HepG2 (cell line): ENCODE data around the gene SLC2A11. TPM values are rescaled to one million over a fixed set of nuclear protein-coding genes. Genes with fewer than 3 reads are reported as not detected.

Source experiments
- ATAC-seq: fragments of 200-7000 bp; cut with Tn5 transposase; 3 replicates; pipeline ENCODE4 v1.9.1; 2020; ENCODE audit warnings: mild to moderate bottlenecking, moderate library complexity
- BruUV-seq: library from RNA; stranded (reverse); fragments of 400-500 nt; replicated peaks from 2 replicates; lab custom pipeline; 2021; lab: Mats Ljungman, UMichigan
- CTCF ChIA-PET: fragments of 300-600 bp; formaldehyde crosslinking; extraction: SDS; loops from one replicate; lab custom pipeline; 2021; ENCODE audit warnings: low total read pairs, inconsistent platforms, low intra/inter-chr PET ratio; lab: Yijun Ruan, JAX
- POLR2A ChIA-PET: fragments of 350-600 bp; sonication (Branson Sonifier 250); formaldehyde crosslinking; loops from one replicate; lab custom pipeline; 2020; ENCODE audit warnings: antibody characterized with exemption, inconsistent platforms; lab: Yijun Ruan, JAX
- DNase-seq: peaks from one replicate; pipeline ENCODE4 v3.0.0-alpha.2; 2015; ENCODE audit warnings: low spot score
- FAIRE-seq: peaks from 3 replicates; lab custom pipeline; 2011; peaks lifted over from hg19 to GRCh38; lab: Jason Lieb, UNC
- H2AFZ ChIP-seq: one replicate; pipeline ENCODE4 v1.6.1; 2011; ENCODE audit warnings: low read length, inconsistent platforms
- H3K27ac ChIP-seq: fragments of 300-600 bp; 3 replicates; pipeline ENCODE4 v1.8.0; 2011; ENCODE audit warnings: mixed run types, mild to moderate bottlenecking, mixed read lengths, low read length, inconsistent platforms; ENCODE audit not compliant: insufficient read depth; ENCODE audit errors: extremely low read length
- H3K27me3 ChIP-seq, 2 experiments: fragments of 200-600 bp in 1 of 2; 2 replicates in 1 of 2; 3 replicates in 1 of 2; pipeline versions ENCODE4 v1.6.0 to v1.8.0; 2011; ENCODE audit warnings: low read length in 2 of 2, mild to moderate bottlenecking in 2 of 2, moderate library complexity in 2 of 2, inconsistent platforms in 1 of 2; ENCODE audit not compliant: insufficient read depth in 2 of 2, control insufficient read depth in 1 of 2
- H3K36me3 ChIP-seq, 2 experiments: fragments of 200-600 bp in 1 of 2; replicated peaks in 1 of 2; 2 replicates in 1 of 2; 3 replicates in 1 of 2; pipeline versions ENCODE4 v1.5.1 to v1.8.0; 2011; ENCODE audit warnings: low read length in 2 of 2, inconsistent platforms in 1 of 2; ENCODE audit not compliant: insufficient read depth in 2 of 2, control insufficient read depth in 1 of 2
- H3K4me1 ChIP-seq: 2 replicates; pipeline ENCODE4 v1.5.1; 2012; ENCODE audit warnings: low read length, inconsistent platforms; ENCODE audit not compliant: insufficient read depth
- H3K4me2 ChIP-seq: 2 replicates; pipeline ENCODE4 v1.6.0; 2011; ENCODE audit warnings: low read depth, low read length, inconsistent platforms
- H3K4me3 ChIP-seq, 3 experiments: fragments of 200-600 bp in 1 of 3; sonication (generic), shearing (Covaris generic) in 1 of 3; replicated peaks in 1 of 3; 2 replicates each; pipeline ENCODE4 v1.5.1; 2011 to 2016; ENCODE audit warnings: low read length in 3 of 3, inconsistent platforms in 2 of 3, low read depth in 2 of 3, mild to moderate bottlenecking in 2 of 3, control low read depth in 1 of 3, mixed read lengths in 1 of 3; ENCODE audit not compliant: insufficient read depth in 1 of 3
- H3K79me2 ChIP-seq: one replicate; pipeline ENCODE4 v1.6.1; 2011; ENCODE audit warnings: low read length, inconsistent platforms; ENCODE audit not compliant: insufficient read depth
- H3K9ac ChIP-seq: 2 replicates; pipeline ENCODE4 v1.6.0; 2011; ENCODE audit warnings: mild to moderate bottlenecking, low read depth, low read length, inconsistent platforms; ENCODE audit not compliant: insufficient read depth
- H3K9me3 ChIP-seq: 2 replicates; pipeline ENCODE4 v1.5.1; 2012; ENCODE audit warnings: mild to moderate bottlenecking, low read length
- H4K20me1 ChIP-seq: 2 replicates; pipeline ENCODE4 v1.6.0; 2011; ENCODE audit warnings: inconsistent platforms, mild to moderate bottlenecking, low read length, moderate library complexity; ENCODE audit not compliant: insufficient read depth
- ISX ChIP-seq: sonication (generic); formaldehyde crosslinking; conservative IDR thresholded peaks from 2 replicates; pipeline ENCODE4 v1.5.0; 2020; ENCODE audit warnings: missing genetic modification reagents
- KLF16 ChIP-seq, 2 experiments: sonication (generic) in 1 of 2; formaldehyde crosslinking in 1 of 2; IDR thresholded peaks; 2 replicates each; pipeline versions ENCODE4 v1.6.1 to v1.8.0; 2016 to 2023; ENCODE audit warnings: missing genetic modification reagents in 2 of 2, missing compliant biosample characterization in 1 of 2
- MTERF4 ChIP-seq: sonication (generic); formaldehyde crosslinking; IDR thresholded peaks from 2 replicates; pipeline ENCODE4 v1.8.0; 2023; ENCODE audit warnings: mild to moderate bottlenecking, missing genetic modification reagents
- PLRG1 ChIP-seq: fragments of 450-650 bp; conservative IDR thresholded peaks from 2 replicates; pipeline ENCODE4 v1.6.1; 2016
- RFXANK ChIP-seq: IDR thresholded peaks from 2 replicates; pipeline ENCODE4 v1.6.1; 2016
- RORA ChIP-seq: sonication (generic); formaldehyde crosslinking; IDR thresholded peaks from 2 replicates; pipeline ENCODE4 v1.5.0; 2020; ENCODE audit warnings: mild to moderate bottlenecking, missing genetic modification reagents, moderate library complexity
- TCF7 ChIP-seq: sonication (generic); IDR thresholded peaks from 2 replicates; pipeline ENCODE4 v1.6.1; 2016; ENCODE audit warnings: antibody characterized with exemption, low read depth
- ZFY ChIP-seq: sonication (generic); formaldehyde crosslinking; IDR thresholded peaks from 2 replicates; pipeline ENCODE4 v1.4.0; 2020; ENCODE audit warnings: missing genetic modification reagents
- ZNF20 ChIP-seq: sonication (generic); formaldehyde crosslinking; IDR thresholded peaks from 2 replicates; pipeline ENCODE4 v1.4.0; 2020; ENCODE audit warnings: mild to moderate bottlenecking, moderate library complexity, missing genetic modification reagents
- ZNF230 ChIP-seq: sonication (generic); formaldehyde crosslinking; IDR thresholded peaks from 2 replicates; pipeline ENCODE4 v1.4.0; 2020; ENCODE audit warnings: mild to moderate bottlenecking, missing genetic modification reagents
- ZNF629 ChIP-seq: sonication (generic); formaldehyde crosslinking; conservative IDR thresholded peaks from 2 replicates; pipeline ENCODE4 v1.5.0; 2020; ENCODE audit warnings: missing genetic modification reagents
- ZSCAN21 ChIP-seq: sonication (generic); formaldehyde crosslinking; IDR thresholded peaks from 2 replicates; pipeline ENCODE4 v1.8.0; 2022; ENCODE audit warnings: mild to moderate bottlenecking, missing genetic modification reagents, moderate library complexity, borderline replicate concordance
- ZXDC ChIP-seq: sonication (generic); formaldehyde crosslinking; IDR thresholded peaks from 2 replicates; pipeline ENCODE4 v1.5.0; 2020; ENCODE audit warnings: mild to moderate bottlenecking, missing genetic modification reagents
- WGBS: methylation state at CpG from one replicate; pipeline ENCODE4 v1.1.6; 2017; ENCODE audit warnings: low lambda C conversion rate; 5-methylcytosine and 5-hydroxymethylcytosine counted together
- in situ Hi-C: cut with HindIII; loops from 2 replicates; pipeline ENCODE4 v1.10.0; 2017; ENCODE audit warnings: low pct_unique_long_range_greater_than_20kb; ENCODE audit not compliant: extremely low pct_ligation_motif_present
- intact Hi-C: fragments of 100-400 bp; cut with micrococcal nuclease; formaldehyde crosslinking; loops from one replicate; pipeline ENCODE4 v1.10.0; 2022; ENCODE audit not compliant: unreplicated experiment
- polyA plus RNA-seq, 8 experiments: library from polyadenylated mRNA; depleted of rRNA in 3 of 8; stranded (reverse) in 7 of 8; unstranded in 1 of 8; fragments of >200 nt; fragmentation: Illumina TruSeq in 4 of 8; extraction: Trizol in 4 of 8; gene quantifications; 2 replicates each; pipeline versions ENCODE4 v1.2.1 to v1.2.3, GENCODE V29; 2011 to 2016; ENCODE audit warnings: low read depth in 4 of 8, missing spikeins in 1 of 8, mixed read lengths in 1 of 8; ENCODE audit not compliant: insufficient read depth in 1 of 8
- total RNA-seq, 5 experiments: library from RNA; depleted of rRNA; stranded (reverse); fragments of >200 nt; fragmentation: Illumina TruSeq; extraction: Trizol; gene quantifications; 2 replicates each; pipeline ENCODE4 v1.2.3, GENCODE V29; 2016; ENCODE audit warnings: low read depth in 1 of 5
- TF ChIP-seq, protein P1 (sequence below): fragments of 450-650 bp; IDR thresholded peaks from 2 replicates; pipeline ENCODE4 v1.6.1; 2017

The SLC2A11 gene
- total and polyA plus RNA-seq, 2 of the 13 experiments (the other 11 are each of a cell fraction or from before 2014, with no cell fraction given), result 15.2 to 15.4 TPM

DNA sequence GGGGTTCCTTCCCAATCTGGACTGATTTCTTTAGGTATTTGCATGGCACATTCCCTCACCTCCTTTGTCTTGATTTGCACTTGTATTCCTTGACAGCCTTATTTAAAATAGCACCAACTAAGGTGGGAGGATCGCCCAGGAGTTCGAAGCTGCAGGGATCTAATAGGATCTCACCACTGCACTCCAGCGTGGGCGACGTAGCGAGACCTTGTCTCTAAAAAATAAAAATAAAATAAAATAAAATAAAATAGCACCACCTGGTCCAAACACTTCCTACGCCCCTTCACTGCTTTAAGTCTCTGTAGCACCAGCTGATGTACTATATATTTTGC lies 775 bp downstream of the SLC2A11 start:
- Histone ChIP-seq H3K27me3 (no peaks in the 10 kb centered on the region; a peak in 1 of 5 replicates), H3K9ac (peak overlapping the region; percentile 74), H3K4me3 (peak overlapping the region; percentile 65 to 89 (median 75)), H3K9me3 (no peaks in the 10 kb centered on the region), H3K27ac (peak overlapping the region; percentile 81), H4K20me1 (no peaks in the 10 kb centered on the region), H3K36me3 (no peaks in the 10 kb centered on the region), H3K4me1 (peaks cover 25% of the 10 kb centered on the region), H3K79me2 (peaks cover 7% of the 10 kb centered on the region), H3K4me2 (peak overlapping the region; percentile 100), H2AFZ (no peak overlapping the region)
- WGBS, result 89% methylated on average over 7 of the region's 7 CpGs
- FAIRE-seq (no peak), DNase-seq (no peak), ATAC-seq (no peak)
- in situ Hi-C loops, result no loop called here
- TF ChIP-seq RFXANK (CRISPR knock-in tag) (no peak), KLF16 (CRISPR knock-in tag; IDR thresholded peaks at IDR 0.05) (no peak), MTERF4 (CRISPR knock-in tag) (no peak), TCF7 (no peak), ZFY (CRISPR knock-in tag) (no peak)
- intact Hi-C loops, result loop anchor here (5.0 kb wide), 1 partner anchor 71 kb away; the partner anchor contains the start of gene SMARCB1
- ChIA-PET CTCF (no interaction called here), POLR2A (interaction anchor here (1.6 to 3.2 kb wide), 3 partner anchors 13 to 91 kb away, joined by 12 to 57 read pairs (median 56); partner anchors contain the start of genes CHCHD10 and MIF)
- no TSS peak for BruUV-seq

GRCh38 chr22:23859201-23859600 lies 1.5 kb downstream of the SLC2A11 start:
- 99% methylated on average over 4 of the region's 4 CpGs for WGBS
- no peaks in the 10 kb centered on the region; a peak in 1 of 5 replicates for H3K27me3 ChIP-seq
- H3K4me3 ChIP-seq, result no peak overlapping the region
- no TSS peak for BruUV-seq
- H4K20me1 ChIP-seq, result no peaks in the 10 kb centered on the region
- in situ Hi-C loops, result no loop called here
- H3K36me3 ChIP-seq, result peaks cover 0 to 2% of the 10 kb centered on the region in 2 experiments; a peak in 1 of 5 replicates
- intact Hi-C loops, result loop anchor here (5.0 kb wide), 1 partner anchor 72 kb away; the partner anchor contains the start of gene SMARCB1
- no peak overlapping the region for H2AFZ ChIP-seq
- peak overlapping the region; percentile 100 for H3K4me2 ChIP-seq
- ChIA-PET CTCF (no interaction called here), POLR2A (interaction anchor here (3.0 to 3.2 kb wide), 2 partner anchors 35 to 92 kb away, joined by 56 to 57 read pairs; partner anchors contain the start of genes CHCHD10 and MIF)
- peak overlapping the region; percentile 74; the same call in 1 of the 2 replicates for H3K9ac ChIP-seq
- H3K9me3 ChIP-seq, result no peaks in the 10 kb centered on the region
- H3K79me2 ChIP-seq, result peaks cover 7% of the 10 kb centered on the region
- H3K27ac ChIP-seq, result no peak overlapping the region
- FAIRE-seq (no peak), DNase-seq (no peak), ATAC-seq (no peak)
- peaks cover 25% of the 10 kb centered on the region for H3K4me1 ChIP-seq
- no peak for TF ChIP-seq ZNF230
- no peak for TF ChIP-seq ZSCAN21 (CRISPR knock-in tag)
- TF ChIP-seq, protein P1, sequence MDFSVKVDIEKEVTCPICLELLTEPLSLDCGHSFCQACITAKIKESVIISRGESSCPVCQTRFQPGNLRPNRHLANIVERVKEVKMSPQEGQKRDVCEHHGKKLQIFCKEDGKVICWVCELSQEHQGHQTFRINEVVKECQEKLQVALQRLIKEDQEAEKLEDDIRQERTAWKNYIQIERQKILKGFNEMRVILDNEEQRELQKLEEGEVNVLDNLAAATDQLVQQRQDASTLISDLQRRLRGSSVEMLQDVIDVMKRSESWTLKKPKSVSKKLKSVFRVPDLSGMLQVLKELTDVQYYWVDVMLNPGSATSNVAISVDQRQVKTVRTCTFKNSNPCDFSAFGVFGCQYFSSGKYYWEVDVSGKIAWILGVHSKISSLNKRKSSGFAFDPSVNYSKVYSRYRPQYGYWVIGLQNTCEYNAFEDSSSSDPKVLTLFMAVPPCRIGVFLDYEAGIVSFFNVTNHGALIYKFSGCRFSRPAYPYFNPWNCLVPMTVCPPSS, result no peak
- no peak for TF ChIP-seq ISX
- TF ChIP-seq ZNF629 (CRISPR knock-in tag), result no peak
- TF ChIP-seq ZNF20 (CRISPR knock-in tag), result no peak
- TF ChIP-seq ZXDC (CRISPR knock-in tag), result no peak
- no peak for TF ChIP-seq RORA (CRISPR knock-in tag)
- no peak for TF ChIP-seq PLRG1
